OCI-M2 (cell line): ENCODE results near the gene GRIA1.
"Not testable (repeated sequence)": the region's sequence is repeated elsewhere in the genome, so short reads cannot be mapped to it uniquely, and the experiment has no call there.

Experiments
- DNase-seq: peaks from one replicate; lab custom pipeline; 2025; ENCODE audit not compliant: unreplicated experiment; lab: John Stamatoyannopoulos, UW

GRIA1 gene

DNA sequence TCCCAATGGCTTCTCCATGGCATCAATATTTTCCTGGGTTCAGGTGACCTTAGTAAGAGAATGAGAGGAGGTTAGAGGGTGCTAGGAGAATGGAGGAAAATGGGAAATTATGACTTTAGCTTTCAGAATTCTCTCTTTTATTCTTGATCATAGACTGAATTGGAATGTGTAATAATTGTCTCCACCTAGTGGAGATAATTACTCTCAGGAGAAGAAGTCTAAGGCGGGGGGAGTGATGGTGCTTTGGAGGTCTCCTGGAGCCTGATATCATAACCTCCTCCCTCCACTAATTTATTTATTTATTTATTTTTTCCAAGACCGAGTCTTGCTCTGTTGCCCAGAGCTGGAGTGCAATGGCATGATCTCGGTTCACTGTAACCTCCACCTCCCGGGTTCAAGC is 221.3 kb downstream of the GRIA1 start:
- no peak for DNase-seq

DNA sequence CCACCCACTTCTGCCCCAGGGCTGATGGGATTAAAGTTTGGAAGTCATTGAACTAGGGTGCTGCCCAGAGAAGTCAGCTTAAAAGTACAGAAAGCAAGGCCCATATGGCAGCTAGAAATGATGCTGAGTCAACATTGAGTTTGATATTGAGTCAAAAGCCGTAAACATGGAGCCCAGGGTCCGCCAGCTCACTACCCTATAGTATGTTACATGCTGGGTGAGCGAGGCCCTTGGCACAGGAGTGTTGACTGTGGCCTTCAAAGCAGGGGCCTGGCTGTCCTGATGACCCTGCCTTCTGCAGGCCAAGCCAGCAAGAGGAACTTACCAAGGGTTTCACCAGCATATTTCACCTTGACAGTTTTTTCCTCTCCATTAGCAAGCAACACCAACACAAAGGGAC is 222.5 kb downstream of the GRIA1 start:
- DNase-seq = no peak

DNA sequence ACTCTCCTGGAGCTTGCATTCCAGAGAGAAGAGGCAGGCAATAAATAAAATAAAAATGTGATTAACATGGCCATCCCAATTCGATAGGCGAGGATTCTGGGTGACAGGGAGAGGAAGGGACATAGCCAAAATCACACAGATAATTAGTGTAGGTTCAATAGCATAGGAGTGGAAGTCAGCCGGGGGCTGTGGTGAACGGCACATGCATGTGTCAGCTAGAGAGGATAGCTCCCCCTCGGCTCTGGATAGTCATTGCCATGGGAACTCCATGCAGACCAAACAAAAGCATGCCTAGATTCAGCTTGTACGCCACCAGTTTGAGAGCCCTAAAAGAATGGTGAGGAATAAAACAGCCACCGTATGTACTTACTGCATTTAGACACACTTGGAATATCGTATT is 223.5 kb downstream of the GRIA1 start:
- DNase-seq = no peak

DNA sequence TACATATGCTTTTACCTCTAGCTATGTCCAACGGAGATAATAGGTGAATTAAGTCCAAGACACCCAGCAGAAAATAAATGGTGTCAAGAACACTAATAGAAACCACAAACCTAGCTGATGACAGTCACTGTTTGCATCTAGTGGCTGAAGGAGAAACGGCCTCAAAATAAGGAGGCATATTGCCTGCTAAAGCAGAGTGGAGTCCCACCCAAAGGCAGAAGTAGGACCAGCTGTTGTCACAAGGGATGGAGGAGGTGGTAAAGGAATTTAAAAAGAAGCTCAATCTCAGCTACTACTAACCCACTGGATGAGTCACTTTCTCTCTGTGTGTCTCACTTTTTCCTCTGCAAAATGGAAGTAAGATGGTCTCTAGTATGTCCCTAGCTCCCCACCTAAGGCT is 224.3 kb downstream of the GRIA1 start:
- DNase-seq = no peak

DNA sequence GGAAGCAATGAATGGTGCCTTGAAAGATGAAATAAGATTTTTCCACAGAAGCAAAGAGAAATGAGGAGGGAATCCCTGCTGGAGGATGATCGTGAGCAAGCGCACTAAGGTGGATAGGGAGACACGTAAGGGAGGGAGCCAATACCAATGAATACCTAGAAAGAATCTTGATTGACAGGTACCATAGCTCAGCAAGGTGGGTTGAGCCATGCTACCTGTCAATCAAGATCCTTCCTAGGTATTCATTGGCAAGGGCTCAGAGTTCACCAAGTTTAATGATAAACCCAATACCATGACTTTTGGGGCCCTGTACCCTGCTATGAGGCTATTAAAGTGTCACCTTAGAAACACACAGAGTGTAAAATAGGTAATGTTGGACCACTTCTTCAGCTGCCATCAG is 226.8 kb downstream of the GRIA1 start:
- DNase-seq = no peak

DNA sequence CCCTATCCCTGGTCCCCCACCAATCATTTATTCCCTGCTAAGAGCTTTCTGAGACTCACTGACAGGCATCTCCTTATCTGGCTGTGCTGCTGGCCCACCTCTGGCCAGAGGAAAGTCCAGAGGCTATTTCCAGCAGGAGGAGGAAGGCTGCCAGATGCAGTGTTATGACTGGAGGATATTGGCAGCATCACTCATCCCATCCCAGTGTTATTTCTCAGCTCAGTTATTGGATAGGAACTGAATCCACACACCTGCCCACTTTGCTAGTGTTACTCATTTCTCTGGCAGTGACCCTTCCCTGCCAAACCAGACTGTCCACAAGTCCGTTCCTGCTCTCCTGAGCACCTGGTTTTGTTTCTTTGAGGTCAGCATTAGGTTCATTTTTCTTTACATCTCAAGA is 228.2 kb downstream of the GRIA1 start:
- no peak for DNase-seq

DNA sequence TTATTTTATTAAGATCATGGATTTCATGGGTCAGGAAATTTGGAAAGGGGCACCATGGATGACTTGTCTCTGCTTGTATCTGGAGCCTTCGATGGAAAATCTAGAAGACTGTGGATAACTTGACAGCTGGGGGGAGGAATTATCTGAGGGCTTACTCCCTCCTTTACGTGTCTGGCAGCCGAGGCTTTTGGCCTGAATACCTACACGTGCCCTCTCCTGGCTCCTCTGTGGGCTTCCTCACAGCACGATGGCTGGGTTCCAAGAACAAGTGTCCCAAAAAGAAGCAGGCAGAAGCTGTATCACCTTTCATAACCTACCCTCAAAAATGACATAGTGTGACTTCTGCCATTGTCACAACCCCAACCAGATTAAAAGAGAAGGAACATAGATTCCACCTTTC is 228.9 kb downstream of the GRIA1 start:
- DNase-seq = no peak

DNA sequence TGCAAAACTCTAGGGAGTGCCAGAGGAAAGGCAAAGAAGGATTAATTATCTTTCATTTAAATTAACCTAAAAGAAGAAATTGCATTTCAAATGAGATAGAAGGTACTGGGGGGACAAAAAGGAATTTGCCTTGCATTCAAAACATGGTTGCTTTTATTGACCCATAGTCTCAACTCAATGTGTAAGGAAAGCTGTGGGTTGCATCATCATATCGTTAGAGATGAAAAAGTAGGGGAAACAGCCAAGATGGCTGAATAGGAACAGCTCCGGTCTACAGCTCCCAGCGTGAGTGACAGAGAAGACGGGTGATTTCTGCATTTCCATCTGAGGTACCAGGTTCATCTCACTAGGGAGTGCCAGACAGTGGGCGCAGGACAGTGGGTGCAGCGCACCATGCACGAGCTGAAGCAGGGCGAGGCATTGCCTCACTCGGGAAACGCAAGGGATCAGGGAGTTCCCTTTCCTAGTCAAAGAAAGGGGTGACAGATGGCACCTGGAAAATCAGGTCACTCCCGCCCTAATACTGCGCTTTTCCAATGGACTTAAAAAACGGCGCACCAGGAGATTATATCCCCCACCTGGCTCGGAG is 232.6 kb downstream of the GRIA1 start:
- DNase-seq = not testable (repeated sequence)

DNA sequence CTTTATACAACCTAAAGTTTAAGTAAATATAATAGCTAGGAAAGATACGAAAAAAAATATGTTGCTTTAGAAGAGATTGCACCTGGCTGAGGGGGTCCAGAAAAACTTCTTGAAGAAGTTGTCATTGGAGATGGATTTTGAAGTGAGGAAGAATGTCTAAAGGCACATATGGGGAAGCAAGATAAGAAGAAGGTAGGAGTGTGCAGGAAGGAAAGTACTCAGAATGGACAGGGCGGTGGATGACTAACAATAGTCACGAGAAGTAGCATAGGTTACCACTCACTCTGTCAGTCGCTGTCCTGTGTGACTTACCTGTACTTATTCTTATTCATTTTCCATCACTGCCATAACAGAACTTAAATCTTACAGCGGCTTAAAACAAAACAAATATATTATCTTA is 251.6 kb downstream of the GRIA1 start:
- DNase-seq = no peak

DNA sequence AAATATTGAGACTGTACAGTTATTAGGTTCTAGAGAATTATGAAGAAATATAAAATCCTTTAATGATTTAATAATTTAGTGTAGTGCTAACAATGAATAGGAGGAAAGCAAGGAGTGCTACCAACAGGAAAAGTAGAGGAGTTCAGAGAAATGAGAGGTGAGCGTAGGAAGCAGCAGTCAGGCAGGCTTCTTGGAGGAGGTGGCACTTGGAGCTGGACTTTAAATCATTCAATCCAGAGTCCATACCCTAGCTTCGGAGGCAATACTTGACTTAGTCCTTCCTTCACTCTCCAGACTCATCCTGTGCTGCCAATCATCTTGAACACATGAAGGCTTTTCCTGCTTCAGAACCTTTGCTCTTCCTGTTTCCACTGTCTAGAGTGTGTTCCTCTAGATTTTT is 254.3 kb downstream of the GRIA1 start:
- no peak for DNase-seq

DNA sequence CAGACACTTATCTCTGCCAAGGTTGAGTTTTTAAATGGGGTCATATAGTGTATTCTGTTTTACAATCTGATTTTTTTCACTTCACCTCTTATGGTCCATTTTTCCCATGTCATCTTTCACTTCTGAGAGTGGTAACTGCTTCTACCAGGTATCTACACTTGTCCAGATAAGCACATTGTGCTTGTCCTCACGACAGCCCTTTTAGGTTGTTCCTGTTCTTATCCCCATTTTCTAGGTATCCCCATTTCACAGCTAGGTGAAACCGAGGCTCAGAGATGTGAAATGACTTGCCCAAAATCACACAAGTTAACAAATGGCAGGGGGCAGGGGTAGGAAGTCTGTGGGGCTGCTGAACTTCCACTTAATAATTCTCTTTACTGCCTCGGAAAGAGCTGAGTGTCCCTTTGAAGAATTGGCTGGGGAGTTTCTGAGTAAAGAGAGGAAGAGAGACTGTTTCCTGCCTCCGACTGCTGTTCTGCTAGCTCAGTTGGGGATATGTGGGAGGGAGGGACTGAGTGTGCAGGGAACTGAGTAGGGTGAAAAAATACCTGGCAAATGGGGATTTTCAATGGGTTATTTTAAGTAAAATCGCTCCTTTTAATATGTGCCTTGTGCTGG is 255.4 kb downstream of the GRIA1 start:
- DNase-seq = no peak

DNA sequence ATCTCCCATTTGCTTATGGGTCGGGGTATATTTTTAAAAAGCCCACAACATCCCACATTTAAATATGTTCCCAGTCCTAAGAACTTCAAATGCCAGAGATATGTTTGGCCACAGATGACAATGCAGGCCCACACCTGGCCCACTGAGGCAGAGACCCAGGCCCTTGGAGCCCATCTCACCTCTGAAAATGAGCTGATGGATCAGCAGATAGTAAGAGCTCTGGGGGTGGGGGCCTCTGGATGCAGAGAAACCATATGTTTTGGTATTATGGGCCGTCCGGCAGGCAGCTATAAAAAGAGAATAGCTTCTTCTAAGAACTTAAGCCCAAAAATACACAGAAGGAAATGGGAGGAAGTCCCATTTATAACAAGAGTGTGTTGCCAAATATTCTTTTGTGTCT is 256.0 kb downstream of the GRIA1 start:
- DNase-seq = no peak

DNA sequence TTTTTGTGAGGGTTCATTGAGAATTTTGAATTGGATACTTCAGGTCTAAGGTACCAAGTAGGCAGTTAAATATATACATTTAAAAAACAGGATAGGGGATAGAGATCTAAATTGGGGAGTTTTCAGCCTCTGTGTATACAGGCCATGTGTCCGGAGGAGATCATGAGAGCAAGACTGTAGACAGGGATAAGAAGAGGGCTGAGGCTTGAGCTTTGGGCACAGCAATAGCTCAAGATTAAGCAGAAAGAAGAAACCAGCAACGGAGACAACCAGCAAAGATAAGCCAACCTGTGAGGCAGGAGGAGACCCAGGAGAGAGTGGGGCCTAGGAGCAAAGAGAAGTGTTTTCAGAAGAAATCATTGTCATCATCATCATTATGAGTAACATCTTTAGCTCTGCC is 258.4 kb downstream of the GRIA1 start:
- DNase-seq = no peak

DNA sequence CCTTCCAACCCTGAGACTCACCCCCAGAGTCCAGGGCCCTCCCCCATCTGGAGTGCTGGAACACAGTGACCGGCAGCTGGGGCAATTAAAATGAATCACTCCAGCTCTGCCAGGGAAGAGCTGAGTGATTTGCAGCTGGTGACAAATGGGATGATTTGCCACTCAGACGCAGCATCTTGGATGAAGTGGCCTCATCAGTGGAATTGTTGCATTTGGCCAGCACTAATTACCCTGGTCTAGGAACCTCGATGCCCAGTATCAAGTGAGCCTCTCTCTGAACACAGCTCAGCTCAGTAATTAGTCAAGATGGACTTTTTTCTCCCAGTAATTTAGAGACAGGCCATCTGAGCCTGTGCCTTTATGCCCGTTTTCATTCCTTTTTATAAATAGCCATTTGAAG is 259.5 kb downstream of the GRIA1 start:
- no peak for DNase-seq

DNA sequence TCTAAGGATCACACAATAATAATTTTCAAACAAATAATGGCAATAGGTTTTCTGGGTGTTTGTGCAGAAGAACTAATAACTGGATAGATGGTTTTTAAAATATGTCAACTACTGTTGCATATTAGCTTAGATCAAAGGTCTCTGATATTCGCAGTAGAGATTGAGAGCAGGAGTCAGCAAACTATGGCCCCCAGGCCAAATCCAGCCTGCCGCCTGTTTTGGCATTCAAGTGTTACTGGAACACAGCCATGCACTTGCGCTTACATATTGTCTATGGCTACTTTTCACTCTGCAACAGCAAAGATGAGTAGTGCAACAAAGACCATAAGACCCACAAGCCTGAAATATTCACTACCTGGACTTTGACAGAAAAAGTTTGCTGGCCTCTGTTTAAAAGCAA is 260.8 kb downstream of the GRIA1 start:
- no peak for DNase-seq

DNA sequence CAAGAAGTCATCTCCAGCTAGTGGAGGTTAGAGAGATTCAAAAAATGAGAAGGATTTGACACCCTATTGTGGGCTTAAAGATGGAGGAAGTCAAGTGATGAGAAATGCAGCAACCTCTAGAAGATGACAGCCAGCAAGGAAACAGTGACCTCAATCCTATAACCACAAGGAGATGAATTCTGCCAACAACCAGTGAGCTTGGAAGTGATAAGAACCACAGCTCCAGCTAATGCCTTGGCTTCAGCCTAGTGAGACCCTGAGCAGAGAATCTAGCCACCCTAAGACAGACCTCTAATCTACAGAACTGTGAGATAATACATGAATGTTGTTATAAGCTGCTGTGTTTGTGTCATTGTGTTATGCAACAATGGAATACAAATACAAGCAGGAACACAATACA is 262.4 kb downstream of the GRIA1 start:
- DNase-seq = no peak

DNA sequence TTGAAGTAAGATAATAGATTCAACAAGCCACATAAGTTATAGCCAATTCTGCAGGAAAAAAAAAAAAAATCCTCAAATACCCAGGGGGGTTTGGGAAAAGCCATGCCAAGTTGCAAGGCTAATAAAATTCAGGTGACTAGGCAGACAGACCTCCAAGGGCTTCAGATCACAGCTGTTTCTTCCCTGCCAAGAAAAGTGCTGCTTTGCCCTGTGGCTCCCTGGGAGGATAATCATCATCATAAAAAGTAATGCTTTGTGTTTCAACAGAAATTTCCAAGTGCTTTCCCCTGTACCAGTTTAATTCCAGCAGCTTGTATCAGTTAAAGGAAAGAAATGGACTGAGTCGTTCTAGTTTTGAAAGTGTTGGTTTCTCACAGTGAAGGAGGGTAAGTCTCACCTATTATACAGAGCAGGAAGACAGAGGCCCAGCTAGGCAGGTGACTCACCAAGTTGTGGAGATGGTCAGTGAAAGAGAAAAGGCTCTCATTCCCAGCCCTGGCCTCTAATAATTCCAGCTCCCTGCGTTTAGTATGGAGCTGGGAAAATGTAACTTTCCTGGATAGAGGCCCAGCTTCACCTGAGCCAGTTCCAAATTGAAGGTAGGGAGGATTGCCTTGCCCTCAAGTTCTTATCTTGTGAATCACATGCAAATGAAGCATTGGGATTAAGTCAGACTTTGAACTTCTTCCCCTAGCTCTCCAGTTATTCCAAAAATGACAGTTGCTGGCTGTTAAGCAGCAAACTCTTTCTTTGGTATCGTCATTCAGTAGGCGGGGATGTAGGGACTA is 263.4 kb downstream of the GRIA1 start:
- DNase-seq = no peak

DNA sequence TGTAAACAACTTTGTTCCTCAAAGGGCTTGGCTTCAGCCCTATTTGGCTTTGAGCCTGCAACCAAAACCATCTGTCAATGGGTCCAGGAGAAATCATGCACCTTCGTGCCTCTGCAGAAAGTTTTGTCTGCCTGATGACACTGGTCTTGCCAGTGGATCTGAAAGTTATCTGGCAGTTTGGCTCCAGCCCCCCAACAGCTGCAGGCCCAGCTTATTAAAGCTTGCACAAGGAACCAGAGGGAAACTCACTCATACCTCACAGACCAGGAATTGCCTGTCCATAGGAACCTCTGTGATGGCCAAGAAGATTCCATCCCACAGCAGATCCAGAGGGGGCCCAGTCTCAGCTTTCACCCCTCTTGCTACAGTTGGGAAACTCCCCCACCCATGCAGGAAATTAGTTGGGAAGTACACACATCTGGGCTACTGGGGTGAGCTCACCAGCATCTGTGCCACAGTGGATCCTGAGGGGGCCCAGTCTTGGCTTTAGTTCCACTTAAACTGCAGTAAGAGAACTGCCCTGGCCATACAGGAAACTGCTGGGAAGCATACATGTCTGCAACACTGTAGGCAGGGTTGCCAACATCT is 265.5 kb downstream of the GRIA1 start:
- no peak for DNase-seq

DNA sequence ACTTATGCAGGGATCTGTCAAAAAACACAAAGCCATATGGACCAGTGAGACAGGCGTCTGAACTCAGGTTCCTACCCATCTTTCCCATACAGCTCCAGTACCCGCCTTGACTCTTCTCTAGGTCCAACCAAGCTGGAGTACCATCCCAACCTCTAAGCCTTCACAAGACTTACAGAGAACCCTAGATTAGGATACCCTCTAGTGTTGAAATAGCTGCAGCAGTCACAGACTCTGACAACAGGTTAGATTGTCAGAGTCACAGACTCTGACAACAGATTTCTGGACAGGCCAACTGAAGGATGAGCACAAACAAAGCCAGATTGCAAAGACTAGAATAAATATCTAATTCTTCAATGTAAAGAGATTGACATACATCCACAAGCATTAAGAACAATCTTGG is 266.1 kb downstream of the GRIA1 start:
- no peak for DNase-seq

DNA sequence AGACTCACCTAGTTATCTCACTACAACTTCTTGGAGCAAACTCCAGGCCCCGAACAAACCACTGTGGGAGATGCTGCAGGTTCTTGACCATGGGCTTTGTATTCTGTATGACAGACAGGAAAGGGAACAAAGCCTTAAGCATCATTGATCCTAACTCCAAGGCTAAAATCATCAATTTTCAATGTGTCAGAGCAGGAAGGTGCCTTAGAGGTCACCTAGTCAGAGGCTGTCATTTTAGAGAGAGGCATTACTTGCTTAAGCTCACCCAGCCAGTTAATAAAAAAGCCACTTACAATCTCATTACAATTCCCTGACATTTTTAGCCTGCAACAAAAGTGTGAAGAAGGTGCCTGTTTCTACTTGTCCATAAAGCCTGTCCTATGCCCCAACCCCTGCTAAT is 275.5 kb downstream of the GRIA1 start:
- DNase-seq = no peak

DNA sequence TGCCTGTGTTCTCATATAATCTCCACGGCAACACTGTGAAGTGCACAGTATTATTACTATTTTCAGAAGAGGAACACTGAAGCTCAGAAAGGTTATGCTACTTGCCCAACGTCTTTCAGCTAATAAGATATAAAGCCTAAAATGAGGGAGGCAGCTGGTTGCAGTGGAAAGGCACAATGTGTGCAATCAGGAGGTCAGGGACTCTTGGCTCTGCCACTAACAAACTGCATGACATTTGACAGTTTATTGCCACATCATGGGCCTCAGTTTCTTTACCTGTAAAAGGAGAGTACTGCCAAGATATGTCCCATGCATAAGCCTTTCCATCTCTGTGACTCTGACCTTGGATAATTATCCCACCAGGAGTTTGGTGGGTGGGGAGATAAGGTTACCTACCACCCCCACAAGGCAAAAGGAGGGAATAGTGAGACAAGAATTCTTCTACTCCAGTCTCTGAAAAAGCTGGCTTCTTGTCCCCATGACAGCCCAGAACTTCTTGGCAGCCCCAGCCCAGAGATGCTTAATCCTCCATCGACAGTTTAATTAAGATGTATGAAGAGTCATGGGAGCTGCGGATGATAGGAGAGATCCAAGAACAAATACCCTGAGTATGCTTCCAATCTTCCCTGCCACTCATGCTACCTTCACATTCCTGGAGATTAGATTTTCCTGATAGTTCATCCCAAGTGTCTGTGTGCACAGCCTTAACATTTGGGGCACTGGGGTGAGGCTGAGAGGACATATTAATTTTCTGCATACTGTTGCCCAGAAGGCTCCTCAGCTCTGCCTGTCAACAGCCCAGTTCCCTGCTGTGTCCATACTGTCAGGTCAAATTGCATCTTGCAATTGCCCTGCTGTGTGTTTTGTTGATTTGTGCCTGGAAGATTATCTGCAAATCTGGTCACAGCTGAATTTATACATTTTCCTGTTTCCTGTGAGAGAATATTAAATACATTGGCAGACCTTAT is 277.0 kb downstream of the GRIA1 start:
- no peak for DNase-seq
